Activated naive CD4-positive, alpha-beta T cell treated with Interleukin-2 at 50 U/mL for 16 hours (primary cell): ENCODE data around the gene SNX6.
A peak's percentile ranks its signal among the peaks of the same experiment; 100 is the strongest.
"Not testable (repeated sequence)": the region's sequence is repeated elsewhere in the genome, so short reads cannot be mapped to it uniquely, and the experiment has no call there.

ENCODE experiments used
- DNase-seq: peaks from one replicate; pipeline ENCODE4 v3.0.0-alpha.2; 2020

Gene SNX6

DNA sequence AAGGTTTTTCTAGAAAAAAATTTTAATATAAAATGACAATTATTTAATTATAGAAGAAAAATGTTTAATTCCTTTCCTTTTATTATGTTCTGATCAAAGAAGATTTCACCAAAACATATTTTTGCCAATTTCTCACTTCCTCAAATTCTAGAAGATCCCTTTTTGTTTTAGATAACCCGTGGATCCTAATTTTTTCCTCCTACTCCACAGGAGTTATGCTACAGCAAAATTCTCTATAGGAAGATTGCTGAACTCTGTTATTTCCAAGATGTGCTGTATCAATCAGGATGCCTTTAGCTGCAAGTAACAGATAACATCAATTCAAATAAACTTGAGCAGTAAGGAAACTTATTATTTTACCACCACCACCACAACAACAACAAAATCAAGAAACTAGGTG lies 3.8 kb upstream of the SNX6 start:
- DNase-seq: no peak

DNA sequence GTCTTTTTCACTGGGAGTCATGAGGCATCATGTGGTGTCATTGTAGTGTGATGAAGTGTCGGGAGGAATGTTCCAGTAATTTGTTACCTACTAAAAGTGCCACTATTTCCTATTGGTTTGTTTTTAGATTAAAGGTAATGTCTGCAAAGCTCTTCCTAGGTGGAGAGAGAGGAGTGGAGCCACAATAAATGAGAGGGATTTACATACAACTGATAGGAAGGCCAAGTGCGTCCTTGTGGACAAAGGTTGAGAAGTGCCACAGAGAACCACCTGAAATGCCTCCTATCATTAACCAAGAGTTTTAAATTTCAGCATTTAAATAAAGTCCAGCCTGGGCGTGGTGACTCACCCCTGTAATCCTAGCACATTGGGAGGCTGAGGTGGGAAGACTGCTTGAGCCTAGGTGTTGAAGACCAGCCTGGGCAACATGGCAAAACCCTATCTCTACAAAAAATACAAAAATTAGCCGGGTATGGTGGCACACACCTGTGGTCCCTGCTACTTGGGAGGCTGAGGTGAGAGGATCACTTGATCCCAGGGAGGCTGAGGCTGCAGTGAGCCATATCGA lies 2.5 kb upstream of the SNX6 start:
- no peak for DNase-seq

DNA sequence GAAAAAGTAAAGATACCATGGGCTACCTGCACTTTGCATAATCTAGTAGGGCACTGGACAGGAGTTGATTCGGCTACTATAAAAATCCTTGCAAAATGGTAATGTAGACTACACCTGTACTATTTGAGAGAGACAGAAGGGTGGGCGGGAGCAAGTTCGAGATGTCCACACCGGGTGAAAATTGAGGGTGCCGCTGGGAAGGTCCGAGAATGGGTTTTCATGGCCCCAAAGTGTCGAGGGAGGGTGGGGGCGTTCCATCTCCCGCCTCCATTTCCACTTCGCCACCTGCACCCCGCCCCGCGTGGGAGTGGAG lies 648 bp downstream of the SNX6 start:
- no peak for DNase-seq

DNA sequence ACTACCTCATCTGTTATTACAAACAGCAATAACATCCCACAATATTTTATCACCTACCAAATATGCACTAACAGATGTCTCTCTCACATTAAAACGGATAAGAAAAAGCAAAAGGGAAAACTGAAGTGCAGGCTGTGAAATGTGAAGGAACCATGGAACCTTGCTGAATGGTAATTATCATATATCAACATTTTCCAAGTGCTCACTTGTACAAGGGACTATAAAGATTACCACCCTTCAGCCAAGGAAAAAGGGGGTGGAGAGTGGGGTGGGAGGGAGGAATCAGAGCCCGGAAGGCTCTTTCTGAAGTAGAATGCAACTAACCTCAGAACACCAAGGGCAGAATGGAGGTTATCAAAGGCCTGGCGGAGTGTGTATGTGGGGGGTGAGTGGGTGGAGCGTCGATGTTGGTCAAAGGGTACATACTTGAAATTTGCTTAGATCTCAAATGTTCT lies 1.2 kb downstream of the SNX6 start:
- DNase-seq: peak; percentile 19

DNA sequence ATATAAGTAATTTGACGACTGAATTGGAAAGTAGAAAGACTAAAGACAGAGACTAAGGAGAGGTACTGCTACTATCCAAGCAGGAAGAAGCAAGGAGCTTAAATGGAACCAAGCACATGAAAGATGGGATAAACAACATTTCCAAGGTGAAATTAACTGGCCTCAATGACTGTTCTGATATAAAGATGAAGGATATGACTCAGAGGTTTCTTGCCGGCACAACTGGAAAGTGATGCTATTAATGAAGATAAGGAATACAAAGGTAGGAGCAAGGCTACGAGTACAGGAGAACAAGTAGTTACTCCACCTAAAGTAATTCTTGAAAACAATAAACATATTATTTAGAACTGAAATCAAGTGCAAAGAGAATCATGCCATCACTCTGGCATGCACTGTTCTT lies 6.4 kb downstream of the SNX6 start:
- DNase-seq: no peak

DNA sequence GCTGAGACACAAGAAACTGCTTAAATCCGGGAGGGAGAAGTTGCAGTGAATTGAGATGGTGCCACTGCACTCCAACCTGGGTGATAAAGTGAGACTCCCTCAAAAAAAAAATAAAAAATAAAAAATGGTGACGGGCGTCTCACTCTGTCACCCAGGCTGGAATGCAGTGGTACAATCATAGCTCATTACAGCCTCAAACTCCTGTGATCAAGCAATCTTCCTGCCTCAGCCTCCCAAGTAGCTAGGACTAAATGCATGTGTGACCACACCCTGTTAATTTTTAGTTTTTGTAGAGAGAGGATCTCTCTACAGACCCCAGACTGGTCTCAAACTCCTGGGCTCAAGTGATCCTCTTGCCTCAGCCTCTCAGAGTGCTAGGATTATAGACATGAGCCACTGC lies 9.1 kb downstream of the SNX6 start:
- no peak for DNase-seq

DNA sequence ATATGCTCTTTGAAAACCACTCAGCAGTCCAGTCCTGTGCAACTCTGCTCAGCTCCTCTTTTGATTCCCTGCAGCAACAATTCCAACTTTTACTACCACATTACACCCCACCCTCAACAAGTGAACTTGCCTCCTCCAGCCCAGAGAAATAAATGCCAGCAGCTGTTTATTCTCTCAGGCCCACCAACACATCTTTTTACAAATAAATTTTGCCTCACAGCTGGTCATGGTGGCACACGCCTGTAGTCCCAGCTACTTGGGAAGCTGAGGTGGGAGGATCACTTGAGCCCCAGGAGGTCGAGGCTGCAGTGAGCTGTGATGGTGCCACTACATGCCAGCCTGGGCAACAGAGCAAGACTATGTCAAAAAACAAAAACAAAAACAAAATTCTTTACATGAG lies 9.8 kb downstream of the SNX6 start:
- DNase-seq: no peak

DNA sequence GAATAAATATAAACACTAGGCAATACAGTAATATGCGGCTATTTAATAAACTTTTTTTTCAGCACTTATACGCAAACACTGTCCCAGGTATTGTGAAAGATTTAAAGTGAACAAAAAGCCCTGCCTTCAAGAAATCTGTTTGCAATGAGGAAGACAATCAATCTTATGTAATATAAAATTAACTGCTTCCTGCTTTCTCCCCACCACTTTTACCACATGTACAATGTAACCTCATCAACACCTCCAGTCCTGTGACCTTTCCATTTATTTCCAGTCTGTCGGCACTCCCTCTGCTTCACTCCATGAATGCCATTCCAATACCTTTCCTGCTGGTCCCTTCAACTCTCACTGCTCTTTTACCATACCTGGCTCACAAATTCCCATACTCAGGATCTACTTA lies 10.5 kb downstream of the SNX6 start:
- no peak for DNase-seq

DNA sequence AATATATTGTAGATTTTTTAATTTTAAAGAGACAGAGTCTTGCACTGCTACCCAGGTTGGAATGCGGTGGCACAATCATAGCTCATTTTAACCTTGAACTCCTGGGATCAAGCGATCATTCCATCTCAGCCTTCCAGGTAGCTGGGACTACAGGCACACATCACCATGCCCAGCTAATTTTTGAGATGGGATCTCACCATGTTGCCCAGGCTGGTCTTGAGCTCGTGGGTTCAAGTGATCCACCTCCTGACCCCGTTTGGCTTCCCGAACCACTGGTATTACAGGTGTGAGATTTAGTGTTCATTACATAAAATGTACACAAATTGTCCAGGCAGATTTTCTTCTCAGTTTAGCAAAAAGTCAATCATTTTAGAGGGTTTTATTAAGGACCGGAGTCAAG lies 13.6 kb downstream of the SNX6 start:
- no peak for DNase-seq

DNA sequence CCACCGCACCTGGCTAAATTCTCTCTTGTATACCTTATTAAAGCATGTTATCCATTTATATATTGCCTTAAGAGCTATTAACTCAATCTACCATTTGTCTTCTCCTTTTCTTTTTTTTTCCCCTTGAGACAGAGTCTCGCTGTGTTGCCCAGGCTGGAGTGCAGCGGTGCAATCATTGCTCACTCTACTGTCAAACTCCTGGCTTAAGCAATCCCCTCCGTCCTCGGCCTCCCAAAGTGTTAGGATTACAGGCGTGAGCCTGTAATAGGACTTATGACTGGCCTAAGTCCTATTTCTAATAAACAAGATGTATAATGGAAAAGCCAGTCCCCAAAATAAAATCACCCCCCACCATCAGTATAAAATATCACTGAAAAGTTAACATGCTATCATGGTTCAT lies 14.4 kb downstream of the SNX6 start:
- DNase-seq: no peak

DNA sequence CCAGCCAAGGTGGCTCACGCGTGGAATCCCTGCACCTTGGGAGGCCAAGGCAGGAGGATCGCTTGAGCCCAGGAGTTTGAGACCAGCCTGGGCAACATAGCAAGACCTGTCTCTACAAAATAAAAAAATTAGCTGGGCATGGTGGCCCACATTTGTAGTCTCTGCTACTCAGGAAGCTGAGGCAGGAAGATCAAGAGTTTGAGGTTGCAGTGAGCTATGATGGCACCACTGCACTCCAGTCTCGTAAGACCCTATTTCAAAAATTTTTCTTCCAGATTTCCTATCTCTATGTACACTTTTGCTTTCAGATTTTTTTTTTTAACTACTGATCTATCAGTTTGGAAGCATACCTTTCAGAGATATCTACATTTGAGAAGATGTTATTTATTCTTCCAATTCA lies 15.3 kb downstream of the SNX6 start:
- DNase-seq: no peak

DNA sequence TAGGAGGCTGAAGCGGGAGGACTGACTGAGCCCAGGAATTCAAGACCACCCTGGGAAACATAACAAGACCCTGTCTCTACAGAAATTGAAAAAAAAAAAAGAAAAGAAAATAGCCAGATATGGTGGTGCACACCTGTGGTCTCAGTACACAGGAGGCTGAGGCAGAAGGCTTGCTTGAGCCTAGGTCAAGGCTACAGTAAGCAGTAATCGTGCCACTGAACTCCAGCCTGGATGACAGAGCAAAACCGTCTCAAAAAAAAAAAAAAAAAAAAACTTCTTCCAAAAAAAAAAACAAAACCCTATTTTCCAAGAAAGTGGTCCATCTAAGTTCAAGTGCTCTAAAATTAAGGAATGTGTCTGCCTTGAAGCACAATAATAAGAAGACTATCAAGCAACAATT lies 19.8 kb downstream of the SNX6 start:
- no peak for DNase-seq

DNA sequence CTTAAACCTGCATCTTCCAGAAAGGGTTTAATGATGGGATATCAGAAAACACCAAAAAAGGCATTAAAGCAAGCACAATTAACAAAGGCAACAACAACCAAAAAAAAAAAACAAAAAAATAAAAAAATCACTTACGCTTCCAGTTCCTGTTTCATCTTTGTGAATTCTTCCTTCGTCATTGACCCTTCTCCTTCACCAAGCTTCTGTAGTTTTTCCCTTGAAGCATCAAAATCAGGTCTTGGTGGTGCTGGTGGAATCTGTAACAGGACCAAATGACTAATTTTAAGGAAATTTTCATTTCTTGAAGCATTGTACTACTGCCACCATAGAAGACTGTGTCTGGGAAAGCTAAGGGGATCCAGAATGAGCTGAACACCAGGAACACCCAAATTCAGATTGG lies 24.5 kb downstream of the SNX6 start:
- DNase-seq: no peak

DNA sequence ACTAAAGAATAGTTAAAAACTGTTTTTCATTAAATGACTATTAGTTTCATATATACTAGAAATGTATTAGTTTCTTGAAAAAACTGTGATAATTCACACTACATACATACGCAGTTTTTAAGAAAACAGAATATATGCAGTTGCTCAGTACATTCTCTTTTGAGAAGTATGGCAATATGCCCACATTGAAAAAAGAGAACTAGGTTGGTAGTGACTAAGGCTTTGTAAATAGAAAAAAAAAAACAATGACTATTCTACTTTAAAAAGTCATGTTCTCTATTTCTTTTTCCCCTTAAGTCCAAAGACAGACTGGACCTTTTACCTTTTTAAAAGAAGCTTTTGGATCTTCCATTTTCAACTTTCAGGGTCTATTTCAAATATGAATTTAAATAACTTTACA lies 25.0 kb downstream of the SNX6 start:
- no peak for DNase-seq

DNA sequence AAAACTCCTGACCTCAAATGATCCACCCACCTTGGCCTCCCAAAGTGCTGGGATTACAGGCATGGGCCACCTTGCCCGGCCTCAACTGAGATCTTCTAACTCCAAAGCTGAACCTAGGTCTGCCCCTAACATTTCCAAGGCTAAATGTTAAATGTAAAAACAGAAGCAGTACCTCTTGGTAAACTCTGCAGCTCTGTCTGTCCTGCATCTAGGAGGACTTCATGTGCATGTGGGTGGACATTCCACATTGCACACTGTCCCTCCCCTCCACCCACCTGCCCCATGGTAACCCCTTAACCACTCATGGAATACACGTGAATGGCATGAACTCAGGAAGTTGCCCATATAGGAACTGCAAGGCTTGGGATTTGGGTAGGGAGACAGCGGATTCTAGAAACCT lies 33.1 kb downstream of the SNX6 start:
- DNase-seq: no peak

DNA sequence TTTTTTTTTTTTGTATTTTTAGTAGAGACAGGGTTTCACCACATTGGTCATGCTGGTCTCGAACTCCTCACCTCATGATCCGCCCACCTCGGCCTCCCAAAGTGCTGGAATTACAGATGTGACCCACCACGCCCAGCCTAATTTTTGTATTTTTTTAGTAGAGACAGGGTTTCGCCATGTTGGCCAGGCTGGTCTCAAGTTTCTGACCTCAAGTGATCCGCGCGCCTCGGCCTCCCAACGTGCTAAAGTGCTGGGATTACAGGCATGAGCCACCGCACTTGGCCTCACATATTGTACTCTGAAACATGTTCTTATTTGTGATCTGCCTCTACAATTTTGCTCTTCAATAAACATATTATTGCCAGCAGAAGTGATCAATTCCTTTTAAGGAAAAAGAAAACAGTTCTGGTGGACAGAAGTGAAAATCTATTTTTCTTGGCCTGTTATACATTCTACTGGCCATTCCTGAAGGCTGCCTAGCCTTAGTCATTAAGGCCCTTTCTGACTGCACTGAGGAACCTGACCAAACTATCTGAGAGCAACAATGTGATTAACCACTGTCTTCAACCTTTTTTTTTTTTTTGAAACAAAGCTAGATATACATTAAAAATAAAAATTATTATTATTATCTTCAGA lies 36.1 kb downstream of the SNX6 start:
- no peak for DNase-seq

DNA sequence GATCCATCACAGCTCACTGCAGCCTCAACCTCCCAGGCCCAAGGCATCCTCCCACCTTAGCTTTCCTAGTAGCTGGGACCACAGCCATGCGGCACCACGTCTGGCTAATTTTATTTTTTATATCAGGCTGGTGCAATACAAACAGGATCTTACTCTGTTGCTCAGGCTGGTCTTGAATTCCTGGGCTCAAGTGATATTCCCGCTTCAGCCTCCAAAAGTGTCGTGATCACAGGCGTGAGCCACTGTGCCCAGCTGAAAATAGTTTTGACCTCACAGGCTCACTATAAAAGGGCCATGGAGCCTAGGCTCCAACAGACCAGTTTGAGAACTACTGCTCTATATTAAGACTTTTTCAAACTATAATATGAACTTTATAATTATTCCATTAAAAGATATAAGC lies 37.3 kb downstream of the SNX6 start:
- no peak for DNase-seq

DNA sequence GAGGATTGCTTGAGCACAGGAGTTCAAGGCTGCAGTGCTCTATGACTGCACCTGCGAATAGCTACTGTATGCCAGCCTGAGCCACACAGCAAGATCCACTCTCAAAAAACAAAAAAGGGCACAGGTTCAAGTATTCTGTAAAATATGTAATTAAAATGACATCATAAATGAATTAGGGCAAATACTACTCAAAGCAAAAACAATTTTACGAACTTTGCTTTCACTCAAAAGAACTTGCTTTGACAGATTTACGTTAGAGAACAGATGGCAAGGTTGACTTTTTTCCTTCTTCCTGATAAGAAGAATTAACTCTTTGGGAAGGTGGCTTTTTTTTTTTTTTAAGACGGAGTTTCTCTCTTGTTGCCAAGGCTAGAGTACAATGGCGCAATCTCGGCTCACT lies 46.4 kb downstream of the SNX6 start:
- DNase-seq: no peak

DNA sequence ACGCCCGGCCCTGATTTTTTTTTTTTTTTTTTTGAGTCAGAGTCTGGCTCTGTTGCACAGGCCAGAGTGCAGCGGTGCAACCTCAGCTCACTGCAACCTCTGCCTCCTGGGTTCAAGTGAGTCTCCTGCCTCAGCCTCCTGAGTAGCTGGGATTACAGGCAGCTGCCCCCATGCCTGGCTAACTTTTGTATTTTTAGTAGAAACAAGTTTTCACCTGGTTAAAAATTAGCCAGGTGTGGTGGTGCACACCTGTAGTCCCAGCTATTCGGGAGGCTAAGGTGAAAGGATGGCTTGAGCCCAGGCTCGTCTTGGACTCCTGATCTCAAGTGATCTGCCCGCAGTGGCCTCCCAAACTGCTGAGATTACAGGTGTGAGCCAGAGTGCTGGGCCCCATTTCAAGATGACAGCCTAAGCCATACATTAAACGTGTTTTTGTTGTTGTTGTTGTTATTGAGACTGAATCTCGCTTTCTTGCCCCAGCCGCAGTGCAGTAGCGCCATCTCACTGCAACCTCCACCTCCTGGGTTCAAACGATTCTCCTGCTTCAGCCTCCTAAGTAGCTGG lies 47.7 kb downstream of the SNX6 start:
- DNase-seq: no peak

DNA sequence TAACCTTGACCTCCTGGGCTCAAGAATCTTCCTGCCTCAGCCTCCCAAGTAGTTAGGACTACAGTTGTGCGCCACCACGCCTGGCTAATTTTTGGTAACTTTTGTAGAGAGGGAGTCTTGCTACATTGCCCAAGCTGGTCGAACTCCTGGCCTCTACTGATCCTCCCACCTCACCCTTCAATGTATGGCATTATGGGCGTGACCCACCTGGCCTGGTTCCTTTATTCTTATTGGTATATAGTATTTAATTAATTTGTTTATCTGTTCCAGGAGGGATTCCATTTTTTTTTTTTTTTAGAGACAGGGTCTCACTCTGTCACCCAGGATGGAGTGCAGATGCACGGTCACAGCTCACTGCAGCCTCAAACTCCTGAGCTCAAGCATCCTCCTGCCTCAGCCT lies 49.6 kb downstream of the SNX6 start:
- DNase-seq: no peak

DNA sequence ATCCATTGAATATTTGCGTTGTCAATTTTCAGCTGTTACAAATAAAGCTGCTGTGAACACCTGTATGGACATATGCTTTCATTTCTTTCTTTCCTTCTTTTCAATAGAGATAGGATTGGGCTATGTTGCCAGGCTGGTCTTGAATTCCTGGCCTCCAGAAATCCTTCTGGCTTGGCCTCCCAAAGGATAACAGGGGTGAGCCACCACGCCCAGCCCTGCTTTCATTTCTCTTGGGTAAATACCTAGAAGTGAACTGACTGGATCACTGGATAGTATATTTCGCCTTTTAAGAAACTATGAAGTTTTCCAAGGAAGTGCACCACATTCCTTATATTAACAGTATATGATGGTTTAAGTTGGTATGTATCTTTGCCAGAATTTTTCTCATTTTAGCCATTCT lies 58.2 kb downstream of the SNX6 start:
- no peak for DNase-seq

DNA sequence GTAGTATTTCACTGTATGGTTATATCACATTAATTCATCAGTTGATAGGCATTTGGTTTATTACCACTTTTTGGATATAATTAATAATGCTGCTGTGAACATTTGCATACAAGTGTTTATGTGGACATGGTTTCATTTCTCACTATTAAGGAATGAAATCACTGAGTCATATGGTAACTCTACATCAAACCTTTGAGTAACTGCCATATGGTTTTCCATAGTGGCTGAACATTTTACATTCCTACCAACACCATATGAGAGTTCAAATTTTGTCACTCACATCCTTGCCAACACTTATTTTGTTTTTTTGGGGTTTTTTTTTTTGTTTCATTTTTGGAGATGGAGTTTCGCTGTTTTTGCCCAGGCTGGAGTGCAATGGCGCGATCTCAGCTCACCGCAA lies 60.2 kb downstream of the SNX6 start:
- DNase-seq: no peak

DNA sequence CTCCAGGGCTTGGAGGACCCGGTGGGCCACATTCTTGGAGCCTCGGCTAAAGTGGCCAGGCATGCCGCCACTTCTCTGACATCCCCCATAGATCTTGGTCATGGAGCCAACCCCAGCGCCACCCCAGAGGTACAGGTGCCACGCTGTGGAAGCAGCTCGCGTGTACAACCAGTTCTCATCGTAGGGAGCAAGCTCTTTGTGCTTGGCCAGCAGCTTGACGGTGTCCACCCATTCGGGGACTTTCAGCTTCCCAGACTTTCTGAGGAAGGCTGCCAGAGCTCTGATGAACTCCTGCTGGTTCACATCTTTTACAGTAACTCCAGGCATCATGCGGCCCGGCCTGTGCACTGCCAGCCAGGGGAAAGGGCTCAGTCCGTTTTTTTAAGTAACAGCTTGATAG lies 61.1 kb downstream of the SNX6 start:
- DNase-seq: no peak

DNA sequence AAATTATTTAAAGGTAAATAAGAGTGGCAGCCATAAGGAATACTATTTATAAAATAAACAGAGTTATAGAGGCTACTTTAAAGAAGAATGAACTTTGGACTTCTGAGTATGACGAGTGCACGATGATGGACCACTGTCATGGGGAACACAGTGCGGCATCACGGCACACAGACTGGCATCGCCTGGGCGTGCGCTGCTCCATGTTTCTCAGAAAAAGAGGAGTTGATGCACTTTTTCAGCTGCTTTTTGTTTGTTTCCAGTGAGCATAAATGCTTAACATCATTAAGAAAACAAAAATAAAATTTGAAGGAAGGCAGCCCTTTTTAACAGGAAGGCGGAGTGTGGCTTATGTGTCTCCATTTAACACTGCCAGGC lies 67.2 kb downstream of the SNX6 start:
- no peak for DNase-seq

DNA sequence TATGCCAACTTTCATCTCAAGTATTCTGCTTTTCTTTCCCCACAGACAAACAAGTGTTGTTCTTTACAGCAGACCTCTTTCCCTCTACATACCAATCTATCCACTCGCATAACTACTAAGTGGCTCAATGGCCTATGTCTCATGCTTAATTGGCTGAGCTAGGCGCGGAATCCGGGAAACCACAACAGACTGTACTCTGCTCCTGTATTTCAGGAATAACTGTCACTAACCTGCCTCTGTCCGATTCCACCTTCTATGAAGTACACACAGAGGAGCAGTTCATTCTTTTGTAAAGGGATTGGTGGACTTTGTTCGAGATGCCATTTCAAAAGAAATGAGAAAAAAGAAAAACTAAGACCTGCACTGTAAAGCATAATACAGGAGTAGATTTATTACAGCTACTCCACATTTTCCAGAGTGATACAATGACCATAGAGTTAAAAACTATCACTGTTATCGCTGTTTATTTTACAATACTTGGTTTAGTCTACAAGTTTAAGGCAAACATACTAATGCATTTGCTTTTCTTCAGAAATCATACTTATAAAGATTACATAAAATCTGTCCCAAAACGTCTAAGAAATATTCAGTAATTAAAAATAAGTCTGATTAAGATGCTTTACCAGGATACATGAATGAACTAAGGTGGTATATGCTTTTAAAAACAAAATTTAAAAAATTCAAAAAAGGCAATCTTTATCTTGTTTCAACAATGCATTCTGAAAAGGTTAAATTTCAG lies 67.7 kb downstream of the SNX6 start:
- DNase-seq: not testable (repeated sequence)
